ENCODE data around the gene KRTAP10-3. TPM values are rescaled to one million over a fixed set of nuclear protein-coding genes. Genes with fewer than 3 reads are reported as not detected.
"Not testable (repeated sequence)": the region's sequence is repeated elsewhere in the genome, so short reads cannot be mapped to it uniquely, and the experiment has no call there.

KRTAP10-3 gene
- total RNA-seq, 2 donors from 2014 or later, result not detected

DNA sequence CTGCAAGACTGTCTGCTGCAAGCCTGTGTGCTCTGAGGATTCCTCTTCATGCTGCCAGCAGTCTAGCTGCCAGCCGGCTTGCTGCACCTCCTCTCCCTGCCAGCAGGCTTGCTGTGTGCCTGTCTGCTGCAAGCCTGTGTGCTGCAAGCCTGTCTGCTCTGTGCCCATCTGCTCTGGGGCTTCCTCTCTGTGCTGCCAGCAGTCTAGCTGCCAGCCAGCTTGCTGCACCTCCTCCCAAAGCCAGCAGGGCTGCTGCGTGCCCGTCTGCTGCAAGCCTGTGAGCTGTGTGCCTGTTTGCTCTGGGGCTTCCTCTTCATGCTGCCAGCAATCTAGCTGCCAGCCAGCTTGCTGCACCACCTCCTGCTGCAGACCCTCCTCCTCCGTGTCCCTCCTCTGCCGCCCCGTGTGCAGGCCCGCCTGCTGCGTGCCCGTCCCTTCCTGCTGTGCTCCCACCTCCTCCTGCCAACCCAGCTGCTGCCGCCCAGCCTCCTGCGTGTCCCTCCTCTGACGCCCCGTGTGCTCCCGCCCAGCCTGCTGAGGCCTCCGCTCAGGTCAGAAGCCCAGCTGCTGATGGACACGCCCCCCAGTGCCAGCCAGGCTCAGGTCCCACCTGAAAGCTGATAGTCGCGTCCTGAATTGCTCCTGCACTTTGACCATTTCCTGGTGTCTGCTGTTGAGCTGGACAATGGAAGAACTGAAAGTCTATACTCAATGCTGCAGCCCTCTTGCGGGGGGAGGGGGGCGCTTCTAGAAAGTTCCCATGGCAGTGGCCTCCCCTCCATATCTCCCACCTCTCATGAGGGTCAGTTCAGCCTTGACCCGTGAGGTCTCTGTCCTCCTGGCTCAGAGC is 16.1 kb upstream of the KRTAP10-3 start:
- no peak for DNase-seq
- Histone ChIP-seq H3K4me1 (no peaks in the 10 kb centered on the region), H3K27ac (no peak overlapping the region), H3K36me3 (replicated peaks in 1 of 2; ENCODE audit: insufficient read depth in 1 of 2, low read depth in 2 of 2) (no peaks in the 10 kb centered on the region), H3K9me3 (peaks cover 0 to 3% (median 0%) of the 10 kb centered on the region in 3 donors), H3K27me3 (peaks cover 0 to 4% of the 10 kb centered on the region in 2 donors), H3K4me3 (no peak overlapping the region)
- intact Hi-C loops (cut with DNase I), result no loop called here
- 11 to 22% methylated on average over 11 to 20 of the region's 21 CpGs for WGBS, 2 donors
- no peak for ATAC-seq
- TF ChIP-seq, protein P1, sequence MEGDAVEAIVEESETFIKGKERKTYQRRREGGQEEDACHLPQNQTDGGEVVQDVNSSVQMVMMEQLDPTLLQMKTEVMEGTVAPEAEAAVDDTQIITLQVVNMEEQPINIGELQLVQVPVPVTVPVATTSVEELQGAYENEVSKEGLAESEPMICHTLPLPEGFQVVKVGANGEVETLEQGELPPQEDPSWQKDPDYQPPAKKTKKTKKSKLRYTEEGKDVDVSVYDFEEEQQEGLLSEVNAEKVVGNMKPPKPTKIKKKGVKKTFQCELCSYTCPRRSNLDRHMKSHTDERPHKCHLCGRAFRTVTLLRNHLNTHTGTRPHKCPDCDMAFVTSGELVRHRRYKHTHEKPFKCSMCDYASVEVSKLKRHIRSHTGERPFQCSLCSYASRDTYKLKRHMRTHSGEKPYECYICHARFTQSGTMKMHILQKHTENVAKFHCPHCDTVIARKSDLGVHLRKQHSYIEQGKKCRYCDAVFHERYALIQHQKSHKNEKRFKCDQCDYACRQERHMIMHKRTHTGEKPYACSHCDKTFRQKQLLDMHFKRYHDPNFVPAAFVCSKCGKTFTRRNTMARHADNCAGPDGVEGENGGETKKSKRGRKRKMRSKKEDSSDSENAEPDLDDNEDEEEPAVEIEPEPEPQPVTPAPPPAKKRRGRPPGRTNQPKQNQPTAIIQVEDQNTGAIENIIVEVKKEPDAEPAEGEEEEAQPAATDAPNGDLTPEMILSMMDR (IDR thresholded peaks at IDR 0.05), result no peak
- TF ChIP-seq POLR2A (IDR thresholded peaks at IDR 0.05), result no peak

DNA sequence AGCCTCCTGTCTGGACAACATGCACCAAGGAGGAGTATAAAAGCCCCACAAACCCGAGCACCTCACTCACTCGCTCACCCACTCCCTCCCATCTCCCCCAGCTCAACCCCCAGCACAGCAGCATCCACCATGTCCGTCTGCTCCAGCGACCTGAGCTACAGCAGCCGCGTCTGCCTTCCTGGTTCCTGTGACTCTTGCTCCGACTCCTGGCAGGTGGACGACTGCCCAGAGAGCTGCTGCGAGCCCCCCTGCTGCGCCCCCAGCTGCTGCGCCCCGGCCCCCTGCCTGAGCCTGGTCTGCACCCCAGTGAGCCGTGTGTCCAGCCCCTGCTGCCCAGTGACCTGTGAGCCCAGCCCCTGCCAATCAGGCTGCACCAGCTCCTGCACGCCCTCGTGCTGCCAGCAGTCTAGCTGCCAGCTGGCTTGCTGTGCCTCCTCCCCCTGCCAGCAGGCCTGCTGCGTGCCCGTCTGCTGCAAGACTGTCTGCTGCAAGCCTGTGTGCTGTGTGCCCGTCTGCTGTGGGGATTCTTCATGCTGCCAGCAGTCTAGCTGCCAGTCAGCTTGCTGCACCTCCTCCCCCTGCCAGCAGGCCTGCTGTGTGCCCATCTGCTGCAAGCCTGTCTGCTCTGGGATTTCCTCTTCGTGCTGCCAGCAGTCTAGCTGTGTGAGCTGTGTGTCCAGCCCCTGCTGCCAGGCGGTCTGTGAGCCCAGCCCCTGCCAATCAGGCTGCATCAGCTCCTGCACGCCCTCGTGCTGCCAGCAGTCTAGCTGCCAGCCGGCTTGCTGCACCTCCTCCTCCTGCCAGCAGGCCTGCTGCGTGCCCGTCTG is 15.2 kb upstream of the KRTAP10-3 start, which contains the start of gene KRTAP10-4:
Gene KRTAP10-4 (plus strand): TSS at position 100 of the 827 bp plus-strand sequence. CDS start 30 bp downstream, at position 130.
- H3K4me3 ChIP-seq; H3K27ac ChIP-seq; H3K9me3 ChIP-seq; H3K36me3 ChIP-seq (replicated peaks in 1 of 2; ENCODE audit: insufficient read depth in 1 of 2, low read depth in 2 of 2); DNase-seq; ATAC-seq; H3K27me3 ChIP-seq; intact Hi-C loops (cut with DNase I); H3K4me1 ChIP-seq: not testable (repeated sequence)
- WGBS, 2 donors, result 40 to 52% methylated on average over 8 to 15 of the region's 25 CpGs

DNA sequence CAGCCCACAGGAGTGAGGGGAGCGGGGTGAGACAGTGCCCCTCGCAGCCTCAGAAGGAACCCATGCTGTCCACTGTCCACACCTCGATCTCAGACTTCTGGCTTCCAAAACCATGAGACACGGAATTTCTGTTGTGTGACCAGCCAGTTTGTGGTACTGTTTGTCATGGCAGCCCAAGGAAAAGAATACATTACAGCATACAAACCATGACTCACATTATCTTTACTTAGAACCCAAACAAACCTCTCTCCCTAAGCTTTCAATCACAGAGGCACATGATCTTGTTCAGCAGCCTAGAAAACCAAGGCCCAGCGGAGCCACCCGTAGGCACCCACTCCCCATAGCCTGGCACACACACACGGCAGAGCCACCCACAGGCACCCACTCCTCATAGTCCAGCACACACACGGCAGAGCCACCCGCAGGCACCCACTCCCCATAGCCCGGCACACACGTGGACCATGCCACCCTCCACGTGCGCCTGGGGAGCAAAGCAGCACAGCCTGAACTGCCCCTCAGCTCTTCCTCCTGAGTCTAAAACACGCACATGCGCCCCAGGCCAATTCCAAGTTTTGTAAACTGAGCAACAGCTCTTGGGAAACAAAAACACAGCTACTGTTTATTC is 14.5 kb upstream of the KRTAP10-3 start:
- H3K4me1 ChIP-seq, result no peaks in the 10 kb centered on the region
- intact Hi-C loops (cut with DNase I), result no loop called here
- WGBS, 2 donors, result 45 to 69% methylated on average over 6 to 15 of the region's 15 CpGs
- H3K27me3 ChIP-seq, result peaks cover 0 to 4% of the 10 kb centered on the region in 2 donors
- no peak for ATAC-seq
- peaks cover 0 to 3% (median 0%) of the 10 kb centered on the region in 3 donors for H3K9me3 ChIP-seq
- H3K27ac ChIP-seq, result no peak overlapping the region
- DNase-seq, result no peak
- H3K36me3 ChIP-seq (replicated peaks in 1 of 2; ENCODE audit: insufficient read depth in 1 of 2, low read depth in 2 of 2), result no peaks in the 10 kb centered on the region
- no peak overlapping the region for H3K4me3 ChIP-seq
- no peak for TF ChIP-seq POLR2A (IDR thresholded peaks at IDR 0.05)
- TF ChIP-seq, protein P1 (IDR thresholded peaks at IDR 0.05), result no peak

GRCh38 chr21:44571844-44572782 is 13.5 kb upstream of the KRTAP10-3 start:
- WGBS, 2 donors, result 88 to 92% methylated on average over 32 to 40 of the region's 40 CpGs
- no peak for TF ChIP-seq POLR2A (IDR thresholded peaks at IDR 0.05)
- TF ChIP-seq, protein P1 (IDR thresholded peaks at IDR 0.05), result no peak
- H3K9me3 ChIP-seq, result no peaks in the 10 kb centered on the region
- H3K27ac ChIP-seq, result no peak overlapping the region
- DNase-seq (no peak), ATAC-seq (no peak)
- no peaks in the 10 kb centered on the region for H3K4me1 ChIP-seq
- intact Hi-C loops (cut with DNase I), result no loop called here
- no peak overlapping the region for H3K4me3 ChIP-seq
- H3K27me3 ChIP-seq, result peaks cover 0 to 4% of the 10 kb centered on the region in 2 donors
- H3K36me3 ChIP-seq (replicated peaks in 1 of 2; ENCODE audit: insufficient read depth in 1 of 2, low read depth in 2 of 2), result no peaks in the 10 kb centered on the region

Data from body of pancreas (tissue), 4 donors.